ENCODE data around the gene AADACL3.

GRCh38 chr1:12748778-12749355 is 33.0 kb downstream of the AADACL3 start:
- TF ChIP-seq CTCF (IDR thresholded peaks at IDR 0.05; ENCODE audit: insufficient read depth, low read depth, low read length) (no peak), EZH2 (IDR thresholded peaks at IDR 0.05; ENCODE audit: insufficient read depth, low read length) (no peak)

All from astrocyte (in vitro differentiated cells and primary cell).